HUES48 (cell line): Measurements from ENCODE around the gene IKBKE.
A peak's percentile ranks its signal among the peaks of the same experiment; 100 is the strongest.

Source experiments
- H3K27ac ChIP-seq: one replicate; pipeline ENCODE4 v1.7.0; 2013; ENCODE audit warnings: low read depth, low read length, inconsistent platforms
- H3K27me3 ChIP-seq: 2 replicates; pipeline ENCODE4 v1.6.1; 2013; ENCODE audit warnings: mild to moderate bottlenecking, low read length; ENCODE audit not compliant: control insufficient read depth, insufficient read depth
- H3K36me3 ChIP-seq: 2 replicates; pipeline ENCODE4 v1.6.1; 2013; ENCODE audit warnings: low read length; ENCODE audit not compliant: control insufficient read depth, insufficient read depth
- H3K4me1 ChIP-seq: 2 replicates; pipeline ENCODE4 v1.6.1; 2013; ENCODE audit warnings: mild to moderate bottlenecking, low read length; ENCODE audit not compliant: control insufficient read depth, insufficient read depth
- H3K4me3 ChIP-seq: 2 replicates; pipeline ENCODE4 v1.5.1; 2013; ENCODE audit warnings: mild to moderate bottlenecking, low read depth, low read length
- H3K9ac ChIP-seq: 2 replicates; pipeline ENCODE4 v1.6.1; 2013; ENCODE audit warnings: mild to moderate bottlenecking, low read depth, low read length, moderate library complexity
- H3K9me3 ChIP-seq: 2 replicates; pipeline ENCODE4 v1.6.1; 2013; ENCODE audit warnings: low read length; ENCODE audit not compliant: control insufficient read depth, insufficient read depth

IKBKE gene

GRCh38 chr1:206469933-206470691 is at the start of gene IKBKE:
Gene IKBKE, plus strand, starts transcription at chr1:206470476. Its CDS starts 2,752 bp downstream, at chr1:206473228.
- Histone ChIP-seq H3K36me3 (no peaks in the 10 kb centered on the region), H3K9ac (no peak within 1 kb of the TSS), H3K27me3 (no peaks in the 10 kb centered on the region), H3K9me3 (no peaks in the 10 kb centered on the region), H3K4me3 (peak within 1 kb of the TSS; percentile 58), H3K27ac (peak within 1 kb of the TSS; percentile 69), H3K4me1 (peaks cover 34% of the 10 kb centered on the region)

- Histone ChIP-seq H3K4me1 (0 out of 2 replicates have a peak, but pooled peaks cover 4% of the 10 kb centered on the region), H3K9ac (no peak overlapping the region), H3K36me3 (peaks cover 30% of the 10 kb centered on the region)
These were observed 48.5 kb upstream of the IKBKE start for GRCh38 chr1:206421616-206422340.

GRCh38 chr1:206422525-206422924 is 47.8 kb upstream of the IKBKE start:
- H3K36me3 ChIP-seq = peaks cover 29% of the 10 kb centered on the region
- no peaks in the 10 kb centered on the region for H3K9me3 ChIP-seq
- no peaks in the 10 kb centered on the region for H3K27me3 ChIP-seq
- no peak overlapping the region for H3K9ac ChIP-seq
- no peak overlapping the region for H3K27ac ChIP-seq
- no peak overlapping the region for H3K4me3 ChIP-seq
- 0 out of 2 replicates have a peak, but pooled peaks cover 4% of the 10 kb centered on the region for H3K4me1 ChIP-seq

More at GRCh38 chr1:206421616-206422340, 48.5 kb upstream of the IKBKE start:
- no peaks in the 10 kb centered on the region for H3K9me3 ChIP-seq
- no peak overlapping the region for H3K27ac ChIP-seq
- no peak overlapping the region for H3K4me3 ChIP-seq
- H3K27me3 ChIP-seq = no peaks in the 10 kb centered on the region

- no peaks in the 10 kb centered on the region for H3K9me3 ChIP-seq
- peaks cover 18% of the 10 kb centered on the region for H3K36me3 ChIP-seq
- no peak overlapping the region for H3K27ac ChIP-seq
- no peaks in the 10 kb centered on the region for H3K27me3 ChIP-seq
- no peak overlapping the region for H3K9ac ChIP-seq
- no peaks in the 10 kb centered on the region for H3K4me1 ChIP-seq
- H3K4me3 ChIP-seq = no peak overlapping the region
These were observed 43.0 kb upstream of the IKBKE start for GRCh38 chr1:206427291-206427690.

- Histone ChIP-seq H3K36me3 (peaks cover 21% of the 10 kb centered on the region), H3K27me3 (no peaks in the 10 kb centered on the region), H3K4me1 (no peaks in the 10 kb centered on the region), H3K4me3 (no peak overlapping the region), H3K27ac (no peak overlapping the region), H3K9ac (no peak overlapping the region), H3K9me3 (no peaks in the 10 kb centered on the region)
These were observed 40.9 kb upstream of the IKBKE start for GRCh38 chr1:206429421-206429820.

- Histone ChIP-seq H3K36me3 (peaks cover 18% of the 10 kb centered on the region), H3K27ac (no peak overlapping the region), H3K4me1 (no peaks in the 10 kb centered on the region), H3K27me3 (no peaks in the 10 kb centered on the region), H3K9ac (no peak overlapping the region), H3K9me3 (no peaks in the 10 kb centered on the region), H3K4me3 (no peak overlapping the region)
These were observed 40.0 kb upstream of the IKBKE start for GRCh38 chr1:206430031-206430983.

GRCh38 chr1:206435445-206435844 is 34.8 kb upstream of the IKBKE start:
- Histone ChIP-seq H3K36me3 (peaks cover 45% of the 10 kb centered on the region), H3K9me3 (no peaks in the 10 kb centered on the region), H3K4me1 (no peaks in the 10 kb centered on the region)

GRCh38 chr1:206438554-206438953 is 31.7 kb upstream of the IKBKE start:
- Histone ChIP-seq H3K36me3 (peaks cover 54% of the 10 kb centered on the region), H3K27ac (no peak overlapping the region), H3K4me1 (no peaks in the 10 kb centered on the region), H3K27me3 (no peaks in the 10 kb centered on the region), H3K9me3 (no peaks in the 10 kb centered on the region), H3K4me3 (no peak overlapping the region), H3K9ac (no peak overlapping the region)

More at GRCh38 chr1:206435445-206435844, 34.8 kb upstream of the IKBKE start:
- no peak overlapping the region for H3K9ac ChIP-seq
- H3K27me3 ChIP-seq = no peaks in the 10 kb centered on the region
- H3K27ac ChIP-seq = no peak overlapping the region
- H3K4me3 ChIP-seq = no peak overlapping the region

- Histone ChIP-seq H3K4me3 (no peak overlapping the region), H3K4me1 (no peaks in the 10 kb centered on the region), H3K36me3 (peaks cover 55% of the 10 kb centered on the region), H3K27ac (no peak overlapping the region), H3K9me3 (no peaks in the 10 kb centered on the region), H3K27me3 (no peaks in the 10 kb centered on the region), H3K9ac (no peak overlapping the region)
These were observed 31.1 kb upstream of the IKBKE start for GRCh38 chr1:206439205-206439604.

- no peak overlapping the region for H3K4me3 ChIP-seq
- peaks cover 75% of the 10 kb centered on the region for H3K36me3 ChIP-seq
- no peak overlapping the region for H3K9ac ChIP-seq
- no peaks in the 10 kb centered on the region for H3K9me3 ChIP-seq
- H3K4me1 ChIP-seq = no peaks in the 10 kb centered on the region
- no peaks in the 10 kb centered on the region for H3K27me3 ChIP-seq
- no peak overlapping the region for H3K27ac ChIP-seq
These were observed 28.8 kb upstream of the IKBKE start for GRCh38 chr1:206441336-206441967.
